Astrocyte of the spinal cord (primary cell): ENCODE data around the gene EPB41.
"Not testable (repeated sequence)": the region's sequence is repeated elsewhere in the genome, so short reads cannot be mapped to it uniquely, and the experiment has no call there.

ENCODE experiments used
- DNase-seq: peaks from one replicate; pipeline ENCODE4 v3.0.0; 2011; ENCODE audit warnings: low read depth, low spot score
- H3K4me3 ChIP-seq: 2 replicates; pipeline ENCODE4 v1.5.1; 2011; ENCODE audit warnings: low read depth, mild to moderate bottlenecking, low read length, moderate library complexity
- in situ Hi-C: cut with HindIII; loops from 2 replicates; pipeline ENCODE4 v1.10.0; 2017; ENCODE audit warnings: low sequenced_read_pairs
- TF ChIP-seq, protein P1 (sequence below): IDR thresholded peaks from 2 replicates; pipeline ENCODE4 v1.5.1; 2012; ENCODE audit warnings: low read depth, mild to moderate bottlenecking, low read length, inconsistent platforms

The EPB41 gene

DNA sequence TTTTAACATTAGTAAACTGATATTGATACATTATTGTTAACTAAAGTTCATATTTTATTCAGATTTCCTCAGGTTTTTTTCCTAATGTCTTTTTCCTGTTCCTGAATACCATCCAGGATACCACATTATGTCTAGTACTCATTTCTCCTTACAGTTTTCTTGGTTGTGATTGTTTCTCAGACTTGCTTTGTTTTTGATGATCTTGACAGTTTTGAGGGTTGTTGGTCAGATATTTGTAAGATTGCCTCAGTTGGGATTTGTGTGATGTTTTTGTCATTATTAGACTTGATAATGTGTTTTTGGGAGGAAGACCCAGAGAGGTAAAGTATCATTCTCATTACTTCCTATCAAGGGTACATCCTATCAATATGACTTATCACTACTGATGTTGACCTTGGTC lies 19.5 kb downstream of the EPB41 start:
- in situ Hi-C loops: no loop called here
- no peak for DNase-seq
- TF ChIP-seq, protein P1, sequence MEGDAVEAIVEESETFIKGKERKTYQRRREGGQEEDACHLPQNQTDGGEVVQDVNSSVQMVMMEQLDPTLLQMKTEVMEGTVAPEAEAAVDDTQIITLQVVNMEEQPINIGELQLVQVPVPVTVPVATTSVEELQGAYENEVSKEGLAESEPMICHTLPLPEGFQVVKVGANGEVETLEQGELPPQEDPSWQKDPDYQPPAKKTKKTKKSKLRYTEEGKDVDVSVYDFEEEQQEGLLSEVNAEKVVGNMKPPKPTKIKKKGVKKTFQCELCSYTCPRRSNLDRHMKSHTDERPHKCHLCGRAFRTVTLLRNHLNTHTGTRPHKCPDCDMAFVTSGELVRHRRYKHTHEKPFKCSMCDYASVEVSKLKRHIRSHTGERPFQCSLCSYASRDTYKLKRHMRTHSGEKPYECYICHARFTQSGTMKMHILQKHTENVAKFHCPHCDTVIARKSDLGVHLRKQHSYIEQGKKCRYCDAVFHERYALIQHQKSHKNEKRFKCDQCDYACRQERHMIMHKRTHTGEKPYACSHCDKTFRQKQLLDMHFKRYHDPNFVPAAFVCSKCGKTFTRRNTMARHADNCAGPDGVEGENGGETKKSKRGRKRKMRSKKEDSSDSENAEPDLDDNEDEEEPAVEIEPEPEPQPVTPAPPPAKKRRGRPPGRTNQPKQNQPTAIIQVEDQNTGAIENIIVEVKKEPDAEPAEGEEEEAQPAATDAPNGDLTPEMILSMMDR: no peak
- no peak overlapping the region for H3K4me3 ChIP-seq

DNA sequence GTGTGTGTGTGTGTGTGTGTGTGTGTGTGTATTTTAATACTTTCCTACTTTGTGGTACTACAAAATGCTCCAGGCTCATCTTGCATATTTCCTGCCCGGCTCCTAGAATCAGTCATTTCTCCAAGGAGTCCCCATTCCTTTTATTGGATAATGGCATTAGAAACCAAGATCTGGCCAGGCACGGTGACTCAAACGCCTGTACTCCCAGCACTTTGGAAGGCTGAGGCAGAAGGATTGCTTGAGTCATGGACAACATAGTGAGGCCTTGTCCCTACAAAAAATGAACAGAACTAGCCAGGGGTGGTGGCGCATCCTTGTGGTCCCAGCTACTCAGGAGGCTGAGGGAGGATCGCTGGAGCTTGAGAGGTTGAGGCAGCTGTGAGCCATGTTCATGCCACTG lies 20.3 kb downstream of the EPB41 start:
- TF ChIP-seq, protein P1: no peak
- no peak for DNase-seq

DNA sequence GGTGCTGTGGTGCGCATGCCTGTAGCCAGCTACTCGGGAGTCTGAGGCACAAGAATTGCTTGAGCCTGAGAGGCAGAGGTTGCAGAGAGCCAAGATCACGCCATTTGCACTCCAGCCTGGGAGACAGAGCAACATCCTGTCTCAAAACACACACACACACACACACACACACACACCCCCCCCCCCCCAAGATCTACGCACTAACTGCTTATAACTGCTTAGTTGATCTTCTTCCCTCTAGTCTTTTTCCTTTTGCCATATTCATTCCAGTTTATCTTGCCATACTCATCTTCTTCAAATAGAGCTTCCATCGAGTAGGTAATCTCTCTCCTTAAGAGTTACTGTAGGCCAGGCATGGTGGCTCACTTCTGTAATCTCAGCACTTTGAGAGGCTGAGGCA lies 20.9 kb downstream of the EPB41 start:
- in situ Hi-C loops: no loop called here

More for the DNA sequence above, 20.3 kb downstream of the EPB41 start:
- in situ Hi-C loops: no loop called here
- H3K4me3 ChIP-seq: no peak overlapping the region

DNA sequence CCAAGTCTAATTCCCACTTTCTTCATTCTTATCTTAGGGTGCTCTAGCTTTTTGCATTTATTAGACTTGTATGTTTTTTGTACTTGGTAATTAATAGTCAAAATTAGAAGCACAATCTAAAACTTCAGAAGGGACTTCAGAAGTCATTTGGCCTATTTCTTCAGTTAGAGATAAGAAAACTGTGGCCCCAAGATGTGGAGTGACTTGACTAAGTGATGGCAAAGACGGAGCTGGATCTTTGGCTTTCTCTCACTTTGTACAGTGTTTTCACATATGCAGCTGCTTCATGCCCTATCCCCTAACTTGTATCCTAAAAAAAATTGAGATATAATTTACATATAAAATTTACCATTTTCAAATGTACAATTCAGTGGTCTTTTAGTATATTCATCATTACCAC lies 21.7 kb downstream of the EPB41 start:
- DNase-seq: no peak
- H3K4me3 ChIP-seq: no peak overlapping the region
- TF ChIP-seq, protein P1: no peak
- in situ Hi-C loops: no loop called here

More for the DNA sequence above, 20.9 kb downstream of the EPB41 start:
- no peak for DNase-seq
- TF ChIP-seq, protein P1: no peak
- no peak overlapping the region for H3K4me3 ChIP-seq

DNA sequence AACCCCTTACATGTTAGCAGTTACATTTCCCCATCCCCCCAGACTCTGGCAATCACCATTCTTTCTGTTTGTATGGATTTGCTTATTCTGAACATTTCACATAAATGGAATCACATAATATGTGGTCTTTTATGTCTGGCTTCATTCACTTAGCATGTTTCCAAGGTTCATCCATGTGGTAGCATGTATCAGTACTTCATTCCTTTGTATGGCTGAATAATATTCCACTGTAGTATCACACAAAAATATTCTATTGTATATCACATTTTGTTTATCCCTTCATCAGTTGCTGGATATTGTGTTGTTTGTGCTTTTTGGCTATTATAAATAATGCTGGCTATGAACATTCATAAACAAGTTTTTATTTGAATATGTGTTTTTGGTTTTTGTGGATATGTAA lies 22.2 kb downstream of the EPB41 start:
- in situ Hi-C loops: no loop called here
- no peak overlapping the region for H3K4me3 ChIP-seq
- TF ChIP-seq, protein P1: no peak
- DNase-seq: no peak

DNA sequence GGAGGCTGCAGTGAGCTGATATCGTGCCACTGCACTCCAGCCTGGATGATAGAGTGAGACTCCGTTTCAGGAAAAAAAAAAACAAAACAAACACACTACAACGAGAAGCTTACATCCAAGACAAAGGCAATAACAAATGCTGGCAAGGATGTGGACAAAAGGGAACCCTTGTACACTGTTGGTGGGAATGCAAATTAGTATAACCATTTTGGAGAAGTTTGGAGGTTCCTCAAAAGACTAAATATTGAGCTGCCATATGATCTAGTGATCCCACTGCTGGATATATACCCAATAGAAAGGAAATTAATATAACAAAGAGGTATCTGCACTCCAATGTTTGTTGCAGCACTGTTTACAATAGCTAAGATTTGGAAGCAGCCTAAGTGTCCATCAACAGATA lies 29.2 kb downstream of the EPB41 start:
- DNase-seq, H3K4me3 ChIP-seq, in situ Hi-C loops: not testable (repeated sequence)

DNA sequence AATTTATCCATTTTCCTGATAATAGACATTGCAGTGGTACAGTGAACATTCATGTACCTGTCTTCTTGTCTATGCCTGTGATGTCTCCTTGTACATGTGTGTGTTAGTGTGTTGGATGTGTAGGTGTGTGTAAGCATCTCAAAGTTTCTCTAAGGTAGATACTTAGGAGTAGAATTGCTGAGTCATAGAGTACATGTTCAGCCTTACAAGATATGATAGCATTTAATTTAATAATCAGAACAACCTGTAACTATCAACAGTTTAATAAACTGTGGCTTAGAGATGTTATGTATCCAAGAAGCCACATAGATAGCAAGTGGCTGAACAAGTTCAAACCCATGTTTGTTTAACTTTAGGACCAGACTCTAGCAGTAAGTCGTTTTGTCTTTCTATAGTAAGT lies 35.6 kb downstream of the EPB41 start:
- H3K4me3 ChIP-seq: no peak overlapping the region
- TF ChIP-seq, protein P1: no peak
- DNase-seq: no peak
- in situ Hi-C loops: no loop called here
